Mesenchymal stem cell (in vitro differentiated cells and primary cell): ENCODE results near the gene GYPC.

Source experiments
- DNase-seq: peaks from one replicate; pipeline ENCODE4 v3.0.0-alpha.2; 2013
- H2AFZ ChIP-seq: one replicate; pipeline ENCODE4 v1.6.1; 2013; ENCODE audit warnings: low read depth, mild to moderate bottlenecking, control low read depth, inconsistent platforms, low read length, moderate library complexity
- H2AK5ac ChIP-seq: 2 replicates; pipeline ENCODE4 v1.6.1; 2013; ENCODE audit warnings: low read length, moderate library complexity, mild to moderate bottlenecking, inconsistent platforms; ENCODE audit not compliant: severe bottlenecking
- H2BK120ac ChIP-seq: one replicate; pipeline ENCODE4 v1.6.1; 2013; ENCODE audit warnings: low read depth, mild to moderate bottlenecking, inconsistent platforms, low read length, moderate library complexity
- H2BK12ac ChIP-seq, 2 experiments: one replicate each; pipeline ENCODE4 v1.6.1; 2013; ENCODE audit warnings: inconsistent platforms in 2 of 2, low read length in 2 of 2, mild to moderate bottlenecking in 2 of 2, moderate library complexity in 2 of 2, control low read depth in 1 of 2
- H2BK15ac ChIP-seq: one replicate; pipeline ENCODE4 v1.6.1; 2013; ENCODE audit warnings: mild to moderate bottlenecking, low read depth, inconsistent platforms; ENCODE audit not compliant: poor library complexity, severe bottlenecking
- H2BK5ac ChIP-seq: 2 replicates; pipeline ENCODE4 v1.6.1; 2013; ENCODE audit warnings: low read depth, mild to moderate bottlenecking, low read length, control low read depth, inconsistent platforms; ENCODE audit not compliant: poor library complexity, severe bottlenecking
- H3K14ac ChIP-seq, 2 experiments: one replicate each; pipeline ENCODE4 v1.6.1; 2013; ENCODE audit warnings: inconsistent platforms in 2 of 2, low read length in 2 of 2, control low read depth in 1 of 2, mild to moderate bottlenecking in 1 of 2, moderate library complexity in 1 of 2
- H3K18ac ChIP-seq, 2 experiments: one replicate each; pipeline ENCODE4 v1.6.1; 2013; ENCODE audit warnings: inconsistent platforms in 2 of 2, low read length in 2 of 2, control low read depth in 1 of 2, low read depth in 1 of 2, mild to moderate bottlenecking in 1 of 2
- H3K23ac ChIP-seq, 2 experiments: one replicate each; pipeline ENCODE4 v1.6.1; 2013; ENCODE audit warnings: inconsistent platforms in 2 of 2, low read length in 2 of 2, mild to moderate bottlenecking in 2 of 2, moderate library complexity in 2 of 2, control low read depth in 1 of 2
- H3K27ac ChIP-seq: 2 replicates; pipeline ENCODE4 v1.5.1; 2013; ENCODE audit warnings: mild to moderate bottlenecking, moderate library complexity, low read length, control low read depth, inconsistent platforms; ENCODE audit not compliant: poor library complexity, severe bottlenecking
- H3K27me3 ChIP-seq, 2 experiments: 2 replicates each; pipeline versions ENCODE4 v1.6.1 to v1.7.0; 2013; ENCODE audit warnings: low read length in 2 of 2, mild to moderate bottlenecking in 2 of 2, moderate library complexity in 2 of 2, control low read depth in 1 of 2, inconsistent platforms in 1 of 2; ENCODE audit not compliant: control insufficient read depth in 1 of 2, insufficient read depth in 1 of 2
- H3K36me3 ChIP-seq, 2 experiments: 2 replicates each; pipeline versions ENCODE4 v1.6.1 to v1.7.0; 2013; ENCODE audit warnings: low read length in 2 of 2, control low read depth in 1 of 2, inconsistent platforms in 1 of 2, low read depth in 1 of 2, mild to moderate bottlenecking in 1 of 2; ENCODE audit not compliant: insufficient read depth in 2 of 2, control insufficient read depth in 1 of 2
- H3K4ac ChIP-seq, 2 experiments: one replicate each; pipeline ENCODE4 v1.6.1; 2013; ENCODE audit warnings: inconsistent platforms in 2 of 2, low read length in 2 of 2, mild to moderate bottlenecking in 2 of 2, moderate library complexity in 2 of 2, control low read depth in 1 of 2, low read depth in 1 of 2
- H3K4me1 ChIP-seq: 2 replicates; pipeline ENCODE4 v1.6.1; 2013; ENCODE audit warnings: low read depth, low read length, control low read depth; ENCODE audit not compliant: control insufficient read depth, insufficient read depth
- H3K4me2 ChIP-seq: 2 replicates; pipeline ENCODE4 v1.6.1; 2013; ENCODE audit warnings: low read length, mild to moderate bottlenecking, inconsistent platforms; ENCODE audit not compliant: poor library complexity, severe bottlenecking
- H3K4me3 ChIP-seq, 2 experiments: 2 replicates each; pipeline versions ENCODE4 v1.5.1 to v1.7.0; 2013; ENCODE audit warnings: low read length in 2 of 2, mild to moderate bottlenecking in 2 of 2, control low read depth in 1 of 2, low read depth in 1 of 2; ENCODE audit not compliant: insufficient read depth in 1 of 2
- H3K79me1 ChIP-seq: replicated peaks from 2 replicates; pipeline ENCODE4 v1.6.1; 2013; ENCODE audit warnings: mild to moderate bottlenecking, control low read depth, low read length, inconsistent platforms; ENCODE audit not compliant: poor library complexity, severe bottlenecking
- H3K9ac ChIP-seq: 2 replicates; pipeline ENCODE4 v1.7.0; 2013; ENCODE audit warnings: mild to moderate bottlenecking, low read length, moderate library complexity
- H3K9me3 ChIP-seq: 2 replicates; pipeline ENCODE4 v1.7.0; 2013; ENCODE audit warnings: mild to moderate bottlenecking, low read length; ENCODE audit not compliant: control insufficient read depth
- H4K8ac ChIP-seq: one replicate; pipeline ENCODE4 v1.6.1; 2013; ENCODE audit warnings: inconsistent platforms, mild to moderate bottlenecking, low read length, moderate library complexity
- H4K91ac ChIP-seq: one replicate; pipeline ENCODE4 v1.6.1; 2013; ENCODE audit warnings: mild to moderate bottlenecking, low read length, inconsistent platforms
- WGBS: methylation state at CpG from one replicate; pipeline ENCODE4 v1.1.7; 2013; ENCODE audit warnings: mixed read lengths; 5-methylcytosine and 5-hydroxymethylcytosine counted together

The GYPC gene

GRCh38 chr2:126699716-126700581 is 44.0 kb downstream of the GYPC start:
- Histone ChIP-seq H3K9me3 (no peaks in the 10 kb centered on the region), H2BK5ac (no peak overlapping the region), H3K4me1 (peaks cover 5% of the 10 kb centered on the region), H3K14ac (no peak overlapping the region), H3K18ac (no peak overlapping the region), H3K4ac (no peak overlapping the region), H3K79me1 (peaks cover 10% of the 10 kb centered on the region), H3K4me2 (no peak overlapping the region), H3K27ac (no peak overlapping the region), H2BK15ac (no peak overlapping the region), H4K91ac (no peak overlapping the region), H3K9ac (no peak overlapping the region), H2AK5ac (no peak overlapping the region), H2AFZ (no peak overlapping the region), H2BK12ac (no peak overlapping the region), H3K23ac (no peak overlapping the region), H3K27me3 (no peaks in the 10 kb centered on the region), H2BK120ac (no peak overlapping the region), H3K4me3 (no peak overlapping the region), H4K8ac (no peak overlapping the region), H3K36me3 (peaks cover 36 to 39% of the 10 kb centered on the region in 2 experiments)
- peak; percentile 40 for DNase-seq
- 85% methylated on average over 3 of the region's 4 CpGs for WGBS

- Histone ChIP-seq H3K9me3 (no peaks in the 10 kb centered on the region), H2BK5ac (no peak overlapping the region), H3K4me2 (no peak overlapping the region), H3K9ac (no peak overlapping the region), H3K27me3 (no peaks in the 10 kb centered on the region), H3K4ac (no peak overlapping the region), H3K23ac (no peak overlapping the region), H3K4me1 (peaks cover 7% of the 10 kb centered on the region), H4K8ac (no peak overlapping the region), H2BK12ac (no peak overlapping the region), H4K91ac (no peak overlapping the region), H3K36me3 (peaks cover 31 to 32% of the 10 kb centered on the region in 2 experiments), H2AFZ (no peak overlapping the region), H3K14ac (no peak overlapping the region), H3K79me1 (peaks cover 7% of the 10 kb centered on the region), H2AK5ac (no peak overlapping the region), H3K4me3 (no peak overlapping the region), H3K18ac (no peak overlapping the region), H2BK120ac (no peak overlapping the region), H3K27ac (no peak overlapping the region), H2BK15ac (no peak overlapping the region)
- peak; percentile 40 for DNase-seq
- 50% methylated on average over 2 of the region's 2 CpGs for WGBS
Measured at GRCh38 chr2:126700677-126701076, 44.7 kb downstream of the GYPC start.

DNA sequence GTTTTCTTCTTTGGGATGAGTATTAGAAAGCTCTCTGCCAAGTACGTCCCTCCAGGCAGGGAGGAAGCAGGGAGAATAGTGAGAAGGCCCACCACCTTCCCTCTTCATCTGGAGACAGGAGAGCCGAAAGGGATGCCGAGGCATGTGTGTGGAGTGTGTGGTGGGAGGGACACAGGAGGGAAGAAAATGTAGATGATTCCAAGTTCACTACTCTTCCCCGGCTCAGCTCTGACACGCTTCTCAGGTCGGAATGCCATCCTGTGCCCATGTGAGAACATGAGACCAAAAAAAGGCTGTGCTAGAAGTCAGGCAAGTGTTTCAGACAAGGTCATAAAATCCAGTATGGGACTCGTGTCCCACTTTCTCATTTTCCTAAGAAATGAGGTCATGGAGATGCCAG is 47.4 kb downstream of the GYPC start:
- Histone ChIP-seq H2AK5ac (peak overlapping the region; percentile 11), H3K14ac (no peak overlapping the region), H3K9ac (no peak overlapping the region), H3K4me3 (no peak overlapping the region), H3K36me3 (peaks cover 5 to 6% of the 10 kb centered on the region in 2 experiments), H3K27ac (no peak overlapping the region), H3K4ac (no peak overlapping the region), H2BK15ac (no peak overlapping the region), H2BK5ac (no peak overlapping the region), H3K18ac (no peak overlapping the region), H2AFZ (no peak overlapping the region), H3K9me3 (peaks cover 3% of the 10 kb centered on the region), H3K4me2 (no peak overlapping the region), H3K4me1 (peaks cover 6% of the 10 kb centered on the region), H4K8ac (no peak overlapping the region), H3K27me3 (no peaks in the 10 kb centered on the region), H3K23ac (no peak overlapping the region), H2BK12ac (no peak overlapping the region), H3K79me1 (no peaks in the 10 kb centered on the region), H4K91ac (no peak overlapping the region), H2BK120ac (no peak overlapping the region)
- DNase-seq = no peak
- WGBS = 88% methylated on average over 6 of the region's 7 CpGs

DNA sequence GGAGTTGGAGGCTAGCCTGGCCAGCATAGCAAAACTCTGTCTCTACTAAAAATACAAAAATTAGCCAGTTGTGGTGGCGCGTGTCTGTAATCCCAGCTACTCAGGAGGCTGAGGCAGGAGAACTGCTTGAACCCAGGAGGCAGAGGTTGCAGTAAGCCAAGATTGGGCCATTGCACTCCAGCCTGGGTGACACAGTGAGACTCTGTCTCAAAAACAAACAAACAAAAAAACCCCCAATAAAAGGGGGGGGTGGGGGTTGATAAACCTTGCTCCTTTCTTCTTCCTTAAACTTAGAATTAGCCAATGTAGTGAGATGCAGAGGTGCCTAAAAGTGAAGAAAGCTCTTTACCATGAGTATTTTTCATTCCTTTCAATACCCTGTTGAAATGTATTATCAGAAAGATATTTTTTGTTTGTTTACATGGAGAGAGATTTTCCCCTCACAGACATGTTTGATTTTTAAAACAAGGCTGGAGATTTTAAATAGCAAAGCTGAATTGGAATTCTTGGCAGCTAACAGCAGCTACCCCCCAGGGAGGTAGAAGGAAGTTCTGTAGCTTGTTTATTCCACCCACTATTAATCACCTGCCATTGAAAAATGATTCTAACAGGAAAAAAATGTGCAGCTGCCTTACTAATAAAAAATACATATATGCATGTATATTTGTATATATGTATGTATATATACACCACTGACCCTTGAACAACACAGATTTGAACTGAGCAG is 48.6 kb downstream of the GYPC start:
- no peaks in the 10 kb centered on the region for H3K36me3 ChIP-seq
- no peak overlapping the region for H3K4me3 ChIP-seq
- no peak overlapping the region for H4K8ac ChIP-seq
- H3K4ac ChIP-seq = no peak overlapping the region
- no peak overlapping the region for H2AK5ac ChIP-seq
- H3K27me3 ChIP-seq = no peaks in the 10 kb centered on the region
- no peak overlapping the region for H3K4me2 ChIP-seq
- H3K23ac ChIP-seq = no peak overlapping the region
- H3K18ac ChIP-seq = no peak overlapping the region
- H3K4me1 ChIP-seq = peaks cover 1% of the 10 kb centered on the region
- no peak overlapping the region for H2BK120ac ChIP-seq
- H3K14ac ChIP-seq = no peak overlapping the region
- DNase-seq = no peak
- no peak overlapping the region for H4K91ac ChIP-seq
- no peak overlapping the region for H2BK15ac ChIP-seq
- no peak overlapping the region for H2BK5ac ChIP-seq
- no peak overlapping the region for H3K27ac ChIP-seq
- no peak overlapping the region for H3K9ac ChIP-seq
- no peak overlapping the region for H2AFZ ChIP-seq
- WGBS = 100% methylated on average over 2 of the region's 2 CpGs
- no peak overlapping the region for H2BK12ac ChIP-seq
- H3K9me3 ChIP-seq = peaks cover 3% of the 10 kb centered on the region
- H3K79me1 ChIP-seq = no peaks in the 10 kb centered on the region
